HCT116 (cell line): ENCODE results near the gene IQSEC3. TPM values are rescaled to one million over a fixed set of nuclear protein-coding genes. Genes with fewer than 3 reads are reported as not detected.

Experiments used
- ATAC-seq: fragments of 200-7000 bp; cut with Tn5 transposase; 2 replicates; pipeline ENCODE4 v1.9.1; 2020; ENCODE audit warnings: mild to moderate bottlenecking, moderate library complexity
- BruUV-seq: library from RNA; stranded (reverse); fragments of 400-500 nt; replicated peaks from 2 replicates; lab custom pipeline; 2021; lab: Mats Ljungman, UMichigan
- CTCF ChIA-PET: fragments of 300-600 bp; sonication (Branson Sonifier 250); formaldehyde crosslinking; loops from one replicate; lab custom pipeline; 2021; ENCODE audit warnings: antibody characterized with exemption; lab: Charles Lee
- POLR2A ChIA-PET: fragments of 300-600, 350-600 bp; sonication (Branson Sonifier 250); formaldehyde crosslinking; loops from one replicate; lab custom pipeline; 2021; ENCODE audit warnings: antibody characterized with exemption; lab: Charles Lee
- RAD21 ChIA-PET, 2 experiments: fragments of 300-600 bp; sonication (Branson Sonifier 250); formaldehyde crosslinking; loops; one replicate each; lab custom pipeline; 2023; ENCODE audit warnings: low total read pairs in 2 of 2; ENCODE audit not compliant: uncharacterized antibody in 2 of 2, unreplicated experiment in 2 of 2, low non-redundant PET in 1 of 2; lab: Charles Lee
- DNase-seq: peaks from one replicate; pipeline ENCODE4 v3.0.0-alpha.2; 2010; ENCODE audit warnings: low read depth, low spot score
- H2AFZ ChIP-seq: fragments of 200-600 bp; shearing (Covaris generic), sonication (generic); 2 replicates; pipeline ENCODE4 v1.6.1; 2017; ENCODE audit warnings: low read depth, mixed run types, mixed read lengths, antibody characterized with exemption, low read length; ENCODE audit not compliant: poor library complexity, severe bottlenecking
- H3K27ac ChIP-seq: 2 replicates; pipeline ENCODE4 v1.5.1; 2012; ENCODE audit warnings: low read depth, low read length
- H3K27me3 ChIP-seq: fragments of 200-600 bp; sonication (generic); 2 replicates; pipeline ENCODE4 v1.6.1; 2016; ENCODE audit warnings: mixed run types, low read length, mixed read lengths; ENCODE audit not compliant: insufficient read depth
- H3K36me3 ChIP-seq, 2 experiments: fragments of 200-500 bp in 1 of 2; fragments of 200-600 bp in 1 of 2; sonication (Bioruptor generic) in 1 of 2; sonication (generic) in 1 of 2; 2 replicates each; pipeline versions ENCODE4 v1.5.1 to v1.6.1; 2014 to 2016; ENCODE audit warnings: low read length in 2 of 2, inconsistent platforms in 1 of 2, mixed read lengths in 1 of 2, mixed run types in 1 of 2; ENCODE audit not compliant: insufficient read depth in 2 of 2, control insufficient read depth in 1 of 2
- H3K4me1 ChIP-seq, 2 experiments: fragments of 200-600 bp in 1 of 2; sonication (generic) in 1 of 2; 2 replicates each; pipeline versions ENCODE4 v1.5.1 to v1.6.1; 2012 to 2017; ENCODE audit warnings: low read length in 2 of 2, inconsistent platforms in 1 of 2, mild to moderate bottlenecking in 1 of 2, mixed read lengths in 1 of 2, mixed run types in 1 of 2, moderate library complexity in 1 of 2; ENCODE audit not compliant: insufficient read depth in 2 of 2, control insufficient read depth in 1 of 2
- H3K4me2 ChIP-seq: fragments of 200-600 bp; sonication (generic); 2 replicates; pipeline ENCODE4 v1.6.1; 2017; ENCODE audit warnings: mixed run types, low read length, mixed read lengths
- H3K4me3 ChIP-seq, 2 experiments: fragments of 200-600 bp in 1 of 2; sonication (generic) in 1 of 2; replicated peaks in 1 of 2; 2 replicates each; pipeline ENCODE4 v1.5.1; 2011 to 2016; ENCODE audit warnings: low read length in 2 of 2, control low read depth in 1 of 2, low read depth in 1 of 2, mild to moderate bottlenecking in 1 of 2, mixed read lengths in 1 of 2, mixed run types in 1 of 2
- H3K79me2 ChIP-seq: fragments of 200-600 bp; sonication (generic); 2 replicates; pipeline ENCODE4 v1.6.1; 2017; ENCODE audit warnings: mild to moderate bottlenecking, mixed run types, low read length, moderate library complexity, mixed read lengths; ENCODE audit not compliant: insufficient read depth
- H3K9ac ChIP-seq: fragments of 200-600 bp; sonication (generic); 2 replicates; pipeline ENCODE4 v1.6.1; 2016; ENCODE audit warnings: low read length, mixed read lengths
- H3K9me2 ChIP-seq: fragments of 200-600 bp; sonication (generic), shearing (Covaris generic); 2 replicates; pipeline ENCODE4 v1.6.1; 2017; ENCODE audit warnings: mixed run types, mild to moderate bottlenecking, moderate library complexity; ENCODE audit not compliant: insufficient read depth
- H3K9me3 ChIP-seq, 2 experiments: fragments of 200-500 bp in 1 of 2; fragments of 200-600 bp in 1 of 2; sonication (Bioruptor generic) in 1 of 2; sonication (generic) in 1 of 2; 2 replicates each; pipeline ENCODE4 v1.6.1; 2014 to 2017; ENCODE audit warnings: low read length in 2 of 2, mixed read lengths in 2 of 2, inconsistent platforms in 1 of 2, low read depth in 1 of 2, mild to moderate bottlenecking in 1 of 2, mixed run types in 1 of 2, moderate library complexity in 1 of 2; ENCODE audit not compliant: control insufficient read depth in 1 of 2, insufficient read depth in 1 of 2
- H4K20me1 ChIP-seq: fragments of 200-600 bp; sonication (generic), shearing (Covaris generic); 2 replicates; pipeline ENCODE4 v1.6.1; 2017; ENCODE audit warnings: mixed run types, mild to moderate bottlenecking, moderate library complexity; ENCODE audit not compliant: insufficient read depth
- ATF3 ChIP-seq: IDR thresholded peaks from 2 replicates; pipeline ENCODE4 v1.6.1; 2012
- CEBPB ChIP-seq: IDR thresholded peaks from 2 replicates; pipeline ENCODE4 v1.6.1; 2012; ENCODE audit warnings: low read depth
- CTCF ChIP-seq, 3 experiments: fragments of 200-600 bp in 1 of 3; sonication (generic) in 1 of 3; IDR thresholded peaks in 2 of 3; conservative IDR thresholded peaks in 1 of 3; 2 replicates each; pipeline ENCODE4 v1.5.1; 2012 to 2017; ENCODE audit warnings: low read depth in 2 of 3, low read length in 2 of 3, antibody characterized with exemption in 1 of 3, borderline replicate concordance in 1 of 3, control low read depth in 1 of 3, mild to moderate bottlenecking in 1 of 3, mixed read lengths in 1 of 3, mixed run types in 1 of 3, moderate library complexity in 1 of 3; ENCODE audit not compliant: insufficient read depth in 1 of 3
- ELF1 ChIP-seq: IDR thresholded peaks from 2 replicates; pipeline ENCODE4 v1.6.1; 2012; ENCODE audit warnings: low read depth, borderline replicate concordance
- EZH2phosphoT487 ChIP-seq: fragments of 200-600 bp; IDR thresholded peaks from 2 replicates; pipeline ENCODE4 v1.6.1; 2018; ENCODE audit warnings: antibody characterized with exemption, borderline replicate concordance
- POLR2AphosphoS5 ChIP-seq: IDR thresholded peaks from 2 replicates; pipeline ENCODE4 v1.6.1; 2011; ENCODE audit warnings: mild to moderate bottlenecking, low read depth, low read length, moderate library complexity
- RAD21 ChIP-seq: IDR thresholded peaks from 2 replicates; pipeline ENCODE4 v1.6.1; 2012; ENCODE audit warnings: low read depth, mild to moderate bottlenecking
- SP1 ChIP-seq: IDR thresholded peaks from 2 replicates; pipeline ENCODE4 v1.6.1; 2012; ENCODE audit warnings: low read depth
- SRF ChIP-seq: IDR thresholded peaks from 2 replicates; pipeline ENCODE4 v1.6.1; 2012; ENCODE audit warnings: low read depth
- YY1 ChIP-seq: IDR thresholded peaks from 2 replicates; pipeline ENCODE4 v1.6.1; 2011; ENCODE audit warnings: low read length, low read depth, moderate library complexity, mild to moderate bottlenecking; ENCODE audit not compliant: insufficient replicate concordance; ENCODE audit errors: extremely low read depth
- ZBTB33 ChIP-seq: IDR thresholded peaks from 2 replicates; pipeline ENCODE4 v1.6.1; 2011; ENCODE audit warnings: mild to moderate bottlenecking, low read length, moderate library complexity; ENCODE audit not compliant: insufficient replicate concordance; ENCODE audit errors: extremely low read depth
- ZFX ChIP-seq: fragments of 450-650 bp; IDR thresholded peaks from 2 replicates; pipeline ENCODE4 v1.6.1; 2017
- ZNF274 ChIP-seq: fragments of 200-500 bp; sonication (Bioruptor generic); IDR thresholded peaks from 2 replicates; pipeline ENCODE4 v1.6.1; 2014; ENCODE audit warnings: mild to moderate bottlenecking, low read depth, low read length, inconsistent platforms
- intact Hi-C: fragments of 100-400 bp; cut with micrococcal nuclease; formaldehyde crosslinking; loops from 2 replicates; pipeline ENCODE4 v1.10.0; 2022
- total RNA-seq: library from RNA; stranded (reverse); gene quantifications from one replicate; pipeline ENCODE4 v1.2.1, GENCODE V29; 2021; ENCODE audit not compliant: unreplicated experiment

IQSEC3 gene
- total RNA-seq, 1 experiment from 2014 or later, result not detected

- H3K27me3 ChIP-seq, result 0 out of 2 replicates have a peak, but pooled peaks cover 5% of the 10 kb centered on the region
- H3K79me2 ChIP-seq, result no peaks in the 10 kb centered on the region
- TF ChIP-seq ZNF274, result no peak
- TF ChIP-seq EZH2phosphoT487, result no peak
- no peak for TF ChIP-seq ZBTB33
- TF ChIP-seq ELF1, result no peak
- no peak for TF ChIP-seq YY1
- no peak for TF ChIP-seq RAD21
- TF ChIP-seq ZFX, result no peak
- no peak for TF ChIP-seq CEBPB
- TF ChIP-seq SP1, result no peak
- no peak for TF ChIP-seq ATF3
- TF ChIP-seq CTCF (IDR thresholded peaks at IDR 0.05 in 2 of 3, conservative IDR thresholded peaks at IDR 0.05 in 1 of 3; ENCODE audit: borderline replicate concordance in 1 of 3, insufficient read depth in 1 of 3, low read depth in 2 of 3, low read length in 2 of 3), result no peak
- TF ChIP-seq POLR2AphosphoS5, result no peak
- TF ChIP-seq SRF, result no peak
- TF ChIP-seq, all 23 proteins: peak for 0
- no peak overlapping the region for H3K4me3 ChIP-seq
- ChIA-PET CTCF (no interaction called here), RAD21 (no interaction called here), POLR2A (no interaction called here)
- BruUV-seq, result no TSS peak
- H4K20me1 ChIP-seq, result no peaks in the 10 kb centered on the region
- no peak overlapping the region for H3K27ac ChIP-seq
- H3K9me2 ChIP-seq, result no peaks in the 10 kb centered on the region
- no peaks in the 10 kb centered on the region for H3K9me3 ChIP-seq
- no peak overlapping the region for H3K9ac ChIP-seq
- ATAC-seq (no peak), DNase-seq (no peak)
- H2AFZ ChIP-seq, result no peak overlapping the region
- H3K4me2 ChIP-seq, result no peak overlapping the region
- intact Hi-C loops, result no loop called here
- H3K4me1 ChIP-seq, result no peaks in the 10 kb centered on the region
- no peaks in the 10 kb centered on the region for H3K36me3 ChIP-seq
Observed at GRCh38 chr12:125075-125474, 58.5 kb downstream of the IQSEC3 start.
